ENCODE measurements around the gene ZRANB3. TPM values are rescaled to one million over a fixed set of nuclear protein-coding genes. Genes with fewer than 3 reads are reported as not detected.
"Not testable (repeated sequence)": the region's sequence is repeated elsewhere in the genome, so short reads cannot be mapped to it uniquely, and the experiment has no call there.

ZRANB3 gene
- total RNA-seq, 3 donors from 2014 or later, result 3.2 to 6.1 (median 5.6) TPM

- DNase-seq (ENCODE audit: low spot score in 2 of 2), result no peak
- H3K27me3 ChIP-seq, result no peaks in the 10 kb centered on the region
- H3K36me3 ChIP-seq, result no peaks in the 10 kb centered on the region
- no peaks in the 10 kb centered on the region for H3K9me3 ChIP-seq
- intact Hi-C loops (cut with DNase I; ENCODE audit: low total_unique reads), result no loop called here
- H3K27ac ChIP-seq, result no peak overlapping the region
- no peaks in the 10 kb centered on the region for H3K4me1 ChIP-seq
- no peak for TF ChIP-seq CTCF (IDR thresholded peaks at IDR 0.05)
- no peak for TF ChIP-seq POLR2AphosphoS5 (IDR thresholded peaks at IDR 0.05)
- TF ChIP-seq POLR2A (IDR thresholded peaks at IDR 0.05), result no peak
- no peak overlapping the region for H3K4me3 ChIP-seq
These were observed 15.4 kb upstream of the ZRANB3 start for GRCh38 chr2:135546436-135546835.

DNA sequence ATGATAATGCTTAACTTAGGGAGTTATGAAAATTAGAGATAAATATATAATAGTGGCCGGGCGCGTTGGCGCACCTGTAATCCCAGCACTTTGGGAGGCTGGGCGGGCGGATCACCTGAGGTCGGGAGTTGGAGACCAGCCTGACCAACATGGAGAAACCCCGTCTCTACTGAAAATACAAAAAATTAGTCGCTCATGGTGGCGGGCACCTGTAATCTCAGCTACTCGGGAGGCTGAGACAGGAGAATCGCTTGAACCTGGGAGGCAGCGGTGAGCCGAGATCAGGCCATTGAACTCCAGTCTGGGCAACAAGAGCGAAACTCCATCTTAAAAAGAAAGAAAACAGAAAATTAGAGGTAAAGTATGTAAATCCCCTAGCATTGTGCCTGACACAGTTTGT is 2.5 kb upstream of the ZRANB3 start:
- H3K27ac ChIP-seq; H3K36me3 ChIP-seq; H3K27me3 ChIP-seq; DNase-seq (ENCODE audit: low spot score in 2 of 2); H3K4me3 ChIP-seq; H3K9me3 ChIP-seq; H3K4me1 ChIP-seq; intact Hi-C loops (cut with DNase I; ENCODE audit: low total_unique reads): not testable (repeated sequence)

GRCh38 chr2:135532581-135532980 is 1.6 kb upstream of the ZRANB3 start:
- Histone ChIP-seq H3K36me3 (no peaks in the 10 kb centered on the region), H3K4me1 (no peaks in the 10 kb centered on the region), H3K4me3 (peak overlapping the region in 2 of 3 donors; percentile 74 to 90), H3K9me3 (no peaks in the 10 kb centered on the region), H3K27me3 (no peaks in the 10 kb centered on the region), H3K27ac (no peak overlapping the region)
- TF ChIP-seq POLR2A (IDR thresholded peaks at IDR 0.05), result no peak
- intact Hi-C loops (cut with DNase I; ENCODE audit: low total_unique reads), result no loop called here
- DNase-seq (ENCODE audit: low spot score in 2 of 2), result no peak

- peak; percentile 96 to 99 for DNase-seq (ENCODE audit: low spot score in 2 of 2)
These were observed 496 bp upstream of the ZRANB3 start, which contains the start of gene R3HDM1 for GRCh38 chr2:135531231-135532197. TSS of gene R3HDM1 (plus strand) at chr2:135531484. CDS start at chr2:135604846, 73,362 bp downstream.

GRCh38 chr2:135528006-135528405 is 3.0 kb downstream of the ZRANB3 start:
- Histone ChIP-seq H3K9me3 (no peaks in the 10 kb centered on the region), H3K4me1 (no peaks in the 10 kb centered on the region), H3K27ac (no peak overlapping the region), H3K4me3 (no peak overlapping the region), H3K27me3 (no peaks in the 10 kb centered on the region), H3K36me3 (no peaks in the 10 kb centered on the region)
- TF ChIP-seq CTCF (IDR thresholded peaks at IDR 0.05) (no peak), POLR2A (IDR thresholded peaks at IDR 0.05) (no peak), POLR2AphosphoS5 (IDR thresholded peaks at IDR 0.05) (no peak)
- no peak for DNase-seq (ENCODE audit: low spot score in 2 of 2)
- intact Hi-C loops (cut with DNase I; ENCODE audit: low total_unique reads), result no loop called here

More at GRCh38 chr2:135531231-135532197, 496 bp upstream of the ZRANB3 start, which contains the start of gene R3HDM1:
- TF ChIP-seq POLR2AphosphoS5 (IDR thresholded peaks at IDR 0.05) (peak in 1 of 3 donors; percentile 8), CTCF (IDR thresholded peaks at IDR 0.05) (no peak)
- Histone ChIP-seq H3K9me3 (no peaks in the 10 kb centered on the region), H3K4me1 (no peaks in the 10 kb centered on the region), H3K27ac (peak within 1 kb of the TSS; percentile 92 to 95), H3K27me3 (no peaks in the 10 kb centered on the region), H3K36me3 (no peaks in the 10 kb centered on the region), H3K4me3 (peak within 1 kb of the TSS; percentile 74 to 90 (median 82))
- intact Hi-C loops (cut with DNase I; ENCODE audit: low total_unique reads), result no loop called here

GRCh38 chr2:135525786-135526185 is 5.2 kb downstream of the ZRANB3 start:
- Histone ChIP-seq H3K4me1 (no peaks in the 10 kb centered on the region), H3K9me3 (no peaks in the 10 kb centered on the region), H3K36me3 (no peaks in the 10 kb centered on the region), H3K27ac (no peak overlapping the region), H3K4me3 (no peak overlapping the region), H3K27me3 (no peaks in the 10 kb centered on the region)
- TF ChIP-seq CTCF (IDR thresholded peaks at IDR 0.05), result no peak
- no peak for TF ChIP-seq POLR2A (IDR thresholded peaks at IDR 0.05)
- TF ChIP-seq POLR2AphosphoS5 (IDR thresholded peaks at IDR 0.05), result no peak
- no peak for DNase-seq (ENCODE audit: low spot score in 2 of 2)
- intact Hi-C loops (cut with DNase I; ENCODE audit: low total_unique reads), result no loop called here
